ENCODE measurements around the gene GSK3B. TPM values are rescaled to one million over a fixed set of nuclear protein-coding genes. Genes with fewer than 3 reads are reported as not detected.

Gene GSK3B
- total and polyA plus RNA-seq, 3 donors from 2014 or later: 64.9 to 73.1 (median 65.1) TPM

- Histone ChIP-seq H3K4me1 (peaks cover 4% of the 10 kb centered on the region), H3K4me3 (no peak overlapping the region), H3K36me3 (ENCODE audit: low read depth, missing control alignments) (no peaks in the 10 kb centered on the region), H3K27ac (no peak overlapping the region), H3K9me3 (no peaks in the 10 kb centered on the region), H3K27me3 (no peaks in the 10 kb centered on the region)
- 71 to 79% methylated on average over 2 of the region's 2 CpGs for WGBS, 2 donors
- no peak for TF ChIP-seq POLR2A (IDR thresholded peaks at IDR 0.05)
- TF ChIP-seq CTCF (IDR thresholded peaks at IDR 0.05): no peak
- no peak for DNase-seq
- intact Hi-C loops (cut with DNase I; ENCODE audit: low total_unique reads): no loop called here
Measured at GRCh38 chr3:119964294-119964693, 130.0 kb downstream of the GSK3B start.

DNA sequence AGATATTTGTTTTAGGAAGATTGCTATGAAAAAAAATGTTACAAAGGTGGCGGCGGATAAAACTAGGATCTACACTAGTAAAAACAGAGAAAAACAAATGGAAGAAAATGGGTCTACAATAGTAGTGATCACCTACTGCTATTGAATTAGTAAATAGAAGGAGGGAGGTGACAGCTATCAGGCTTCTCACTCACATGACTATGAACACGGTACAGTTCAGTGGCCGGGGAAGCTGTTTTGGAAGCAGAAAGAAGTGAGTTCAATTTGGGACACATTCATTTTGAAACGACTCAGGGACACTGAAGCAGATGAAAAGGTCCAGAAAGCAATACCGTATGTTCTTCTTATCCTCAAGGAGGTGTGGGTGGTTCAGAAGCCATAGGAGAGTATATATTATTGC lies 138.3 kb downstream of the GSK3B start:
- 84 to 90% methylated on average over 6 of the region's 6 CpGs for WGBS, 2 donors
- no peak for DNase-seq

GRCh38 chr3:119950666-119951325 lies 143.5 kb downstream of the GSK3B start:
- Histone ChIP-seq H3K36me3 (ENCODE audit: low read depth, missing control alignments) (no peaks in the 10 kb centered on the region), H3K27me3 (no peaks in the 10 kb centered on the region), H3K4me1 (no peaks in the 10 kb centered on the region), H3K4me3 (no peak overlapping the region), H3K27ac (no peak overlapping the region), H3K9me3 (no peaks in the 10 kb centered on the region)
- TF ChIP-seq CTCF (IDR thresholded peaks at IDR 0.05) (no peak), POLR2A (IDR thresholded peaks at IDR 0.05) (no peak)
- 86 to 96% methylated on average over 3 of the region's 3 CpGs for WGBS, 2 donors
- intact Hi-C loops (cut with DNase I; ENCODE audit: low total_unique reads): no loop called here
- DNase-seq: no peak

More for the DNA sequence above, 138.3 kb downstream of the GSK3B start:
- Histone ChIP-seq H3K36me3 (ENCODE audit: low read depth, missing control alignments) (no peaks in the 10 kb centered on the region), H3K4me1 (no peaks in the 10 kb centered on the region), H3K9me3 (no peaks in the 10 kb centered on the region), H3K27me3 (no peaks in the 10 kb centered on the region), H3K4me3 (no peak overlapping the region), H3K27ac (no peak overlapping the region)
- TF ChIP-seq CTCF (IDR thresholded peaks at IDR 0.05): no peak
- no peak for TF ChIP-seq POLR2A (IDR thresholded peaks at IDR 0.05)
- intact Hi-C loops (cut with DNase I; ENCODE audit: low total_unique reads): no loop called here

GRCh38 chr3:119945291-119945690 lies 149.0 kb downstream of the GSK3B start:
- H3K27ac ChIP-seq: no peak overlapping the region
- DNase-seq: no peak
- no peaks in the 10 kb centered on the region for H3K9me3 ChIP-seq
- TF ChIP-seq CTCF (IDR thresholded peaks at IDR 0.05) (no peak), POLR2A (IDR thresholded peaks at IDR 0.05) (no peak)
- no peaks in the 10 kb centered on the region for H3K4me1 ChIP-seq
- intact Hi-C loops (cut with DNase I; ENCODE audit: low total_unique reads): no loop called here
- WGBS, 2 donors: 68 to 69% methylated on average over 1 of the region's 1 CpG
- H3K36me3 ChIP-seq (ENCODE audit: low read depth, missing control alignments): no peaks in the 10 kb centered on the region
- no peak overlapping the region for H3K4me3 ChIP-seq
- no peaks in the 10 kb centered on the region for H3K27me3 ChIP-seq

DNA sequence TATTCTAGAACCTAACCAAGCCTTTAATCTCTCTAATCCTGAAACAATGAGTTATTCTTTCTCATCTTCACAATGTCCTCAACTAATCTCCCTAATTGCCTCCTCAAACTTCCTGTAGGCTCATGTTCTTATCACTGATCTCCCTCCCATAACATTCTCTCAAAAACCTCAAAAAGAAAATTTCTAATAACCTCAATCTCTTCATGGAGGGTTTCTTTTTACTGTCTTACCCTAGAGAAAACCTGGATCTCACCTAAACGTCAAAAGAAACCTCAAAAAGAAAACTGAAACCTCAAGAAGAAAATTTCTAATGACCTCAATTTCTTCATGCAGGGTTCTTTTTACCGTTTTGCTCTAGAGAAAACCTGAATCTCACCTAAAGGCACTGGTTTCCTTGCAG lies 150.2 kb downstream of the GSK3B start:
- Histone ChIP-seq H3K9me3 (no peaks in the 10 kb centered on the region), H3K27me3 (no peaks in the 10 kb centered on the region), H3K4me3 (no peak overlapping the region), H3K27ac (no peak overlapping the region), H3K4me1 (no peaks in the 10 kb centered on the region), H3K36me3 (ENCODE audit: low read depth, missing control alignments) (no peaks in the 10 kb centered on the region)
- DNase-seq: no peak
- TF ChIP-seq CTCF (IDR thresholded peaks at IDR 0.05): no peak
- TF ChIP-seq POLR2A (IDR thresholded peaks at IDR 0.05): no peak
- intact Hi-C loops (cut with DNase I; ENCODE audit: low total_unique reads): no loop called here
- 87 to 89% methylated on average over 2 of the region's 2 CpGs for WGBS, 2 donors
